Muscle of leg (tissue), 11 donors: ENCODE results near the gene SLC7A9. TPM values are rescaled to one million over a fixed set of nuclear protein-coding genes. Genes with fewer than 3 reads are reported as not detected.
"Not testable (repeated sequence)": the region's sequence is repeated elsewhere in the genome, so short reads cannot be mapped to it uniquely, and the experiment has no call there.

ENCODE experiments used
- DNase-seq: peaks from one replicate; pipeline ENCODE4 v3.0.0; 2013
- H3K27ac ChIP-seq: one replicate; pipeline ENCODE4 v1.5.1; 2013; ENCODE audit warnings: mild to moderate bottlenecking, low read length, control low read depth
- H3K27me3 ChIP-seq: one replicate; pipeline ENCODE4 v1.6.1; 2013; ENCODE audit warnings: low read length; ENCODE audit not compliant: control insufficient read depth, insufficient read depth
- H3K36me3 ChIP-seq: one replicate; pipeline ENCODE4 v1.6.1; 2013; ENCODE audit warnings: low read length; ENCODE audit not compliant: control insufficient read depth, insufficient read depth
- H3K4me1 ChIP-seq: one replicate; pipeline ENCODE4 v1.6.1; 2013; ENCODE audit warnings: low read length; ENCODE audit not compliant: control insufficient read depth, insufficient read depth
- H3K4me3 ChIP-seq: one replicate; pipeline ENCODE4 v1.5.1; 2013; ENCODE audit warnings: low read length, control low read depth
- H3K9me3 ChIP-seq: replicated peaks from 2 replicates; pipeline ENCODE4 v1.6.1; 2013; ENCODE audit warnings: low read depth, low read length; ENCODE audit not compliant: control insufficient read depth
- WGBS: methylation state at CpG from one replicate; pipeline ENCODE4 v1.1.5; 2013; ENCODE audit warnings: missing lambda C conversion rate; ENCODE audit not compliant: insufficient coverage; 5-methylcytosine and 5-hydroxymethylcytosine counted together
- polyA plus RNA-seq, 8 donors: library from polyadenylated mRNA; unstranded; fragments of 120-200 nt; gene quantifications; one replicate each; pipeline versions ENCODE4 v1.2.1 to v1.2.3, GENCODE V29; 2013; ENCODE audit warnings: inconsistent platforms in 1 of 8, low replicate concordance in 1 of 8; ENCODE audit not compliant: insufficient read length in 8 of 8, insufficient read depth in 1 of 8
- total RNA-seq: library from RNA; stranded (reverse); fragments of 120-200 nt; gene quantifications from one replicate; pipeline ENCODE4 v1.2.4, GENCODE V29; 2013

SLC7A9 gene
- total and polyA plus RNA-seq, 9 donors = 0.18 to 2.1 (median 0.38) TPM

- Histone ChIP-seq H3K36me3 (peaks cover 11% of the 10 kb centered on the region), H3K27me3 (no peaks in the 10 kb centered on the region), H3K4me1 (no peaks in the 10 kb centered on the region), H3K9me3 (no peaks in the 10 kb centered on the region), H3K27ac (no peak overlapping the region), H3K4me3 (no peak overlapping the region)
- 98% methylated on average over 6 of the region's 9 CpGs for WGBS
- DNase-seq = no peak
Observed at GRCh38 chr19:32874605-32875004, 5.0 kb upstream of the SLC7A9 start.

GRCh38 chr19:32873247-32873959 is 3.8 kb upstream of the SLC7A9 start:
- H3K27ac ChIP-seq = no peak overlapping the region
- 100% methylated on average over 1 of the region's 18 CpGs for WGBS
- H3K27me3 ChIP-seq = no peaks in the 10 kb centered on the region
- H3K9me3 ChIP-seq = no peaks in the 10 kb centered on the region
- no peak for DNase-seq
- no peak overlapping the region for H3K4me3 ChIP-seq
- H3K36me3 ChIP-seq = peaks cover 5% of the 10 kb centered on the region
- no peaks in the 10 kb centered on the region for H3K4me1 ChIP-seq

GRCh38 chr19:32872391-32872790 is 2.8 kb upstream of the SLC7A9 start:
- no peaks in the 10 kb centered on the region for H3K4me1 ChIP-seq
- no peak for DNase-seq
- H3K4me3 ChIP-seq = no peak overlapping the region
- H3K27me3 ChIP-seq = no peaks in the 10 kb centered on the region
- H3K9me3 ChIP-seq = no peaks in the 10 kb centered on the region
- no peak overlapping the region for H3K27ac ChIP-seq
- no peaks in the 10 kb centered on the region for H3K36me3 ChIP-seq
- WGBS = no CpG with 5 or more reads among the region's 3 CpGs

- no peaks in the 10 kb centered on the region for H3K9me3 ChIP-seq
- no peak overlapping the region for H3K4me3 ChIP-seq
- no peaks in the 10 kb centered on the region for H3K27me3 ChIP-seq
- 83% methylated on average over 11 of the region's 12 CpGs for WGBS
- H3K4me1 ChIP-seq = peaks cover 11% of the 10 kb centered on the region
- no peak for DNase-seq
- H3K36me3 ChIP-seq = no peaks in the 10 kb centered on the region
- H3K27ac ChIP-seq = no peak overlapping the region
Observed at GRCh38 chr19:32870981-32871451, 1.4 kb upstream of the SLC7A9 start.

GRCh38 chr19:32869966-32870573 is 503 bp upstream of the SLC7A9 start:
- Histone ChIP-seq H3K9me3 (no peaks in the 10 kb centered on the region), H3K4me1 (peaks cover 16% of the 10 kb centered on the region), H3K27me3 (no peaks in the 10 kb centered on the region), H3K4me3 (no peak overlapping the region), H3K36me3 (no peaks in the 10 kb centered on the region), H3K27ac (no peak overlapping the region)
- DNase-seq = no peak
- WGBS = 63% methylated on average over 17 of the region's 18 CpGs

GRCh38 chr19:32868206-32868950 is 1.2 kb downstream of the SLC7A9 start:
- Histone ChIP-seq H3K27me3 (no peaks in the 10 kb centered on the region), H3K4me3 (no peak overlapping the region), H3K4me1 (peaks cover 16% of the 10 kb centered on the region), H3K9me3 (no peaks in the 10 kb centered on the region), H3K27ac (no peak overlapping the region), H3K36me3 (no peaks in the 10 kb centered on the region)
- DNase-seq = no peak
- 79% methylated on average over 12 of the region's 19 CpGs for WGBS

- not testable (repeated sequence) for H3K36me3 ChIP-seq, H3K27ac ChIP-seq, H3K27me3 ChIP-seq, H3K9me3 ChIP-seq, H3K4me3 ChIP-seq, DNase-seq
- 80% methylated on average over 7 of the region's 9 CpGs for WGBS
- H3K4me1 ChIP-seq = peaks cover 16% of the 10 kb centered on the region
Observed at GRCh38 chr19:32867436-32867835, 2.1 kb downstream of the SLC7A9 start.

GRCh38 chr19:32866564-32867265 is 2.9 kb downstream of the SLC7A9 start:
- 68% methylated on average over 10 of the region's 12 CpGs for WGBS

GRCh38 chr19:32866061-32866460 is 3.5 kb downstream of the SLC7A9 start:
- no peaks in the 10 kb centered on the region for H3K27me3 ChIP-seq
- H3K4me3 ChIP-seq = no peak overlapping the region
- H3K36me3 ChIP-seq = no peaks in the 10 kb centered on the region
- H3K4me1 ChIP-seq = peaks cover 16% of the 10 kb centered on the region
- DNase-seq = no peak
- 95% methylated on average over 7 of the region's 7 CpGs for WGBS
- H3K9me3 ChIP-seq = no peaks in the 10 kb centered on the region
- no peak overlapping the region for H3K27ac ChIP-seq

More at GRCh38 chr19:32866564-32867265, 2.9 kb downstream of the SLC7A9 start:
- Histone ChIP-seq H3K27ac (peak overlapping the region; percentile 13), H3K36me3 (no peaks in the 10 kb centered on the region), H3K4me1 (peaks cover 16% of the 10 kb centered on the region), H3K4me3 (no peak overlapping the region), H3K9me3 (no peaks in the 10 kb centered on the region), H3K27me3 (no peaks in the 10 kb centered on the region)
- DNase-seq = peak; percentile 57

GRCh38 chr19:32865326-32865725 is 4.2 kb downstream of the SLC7A9 start:
- no peak overlapping the region for H3K4me3 ChIP-seq
- DNase-seq = peak; percentile 22
- no peak overlapping the region for H3K27ac ChIP-seq
- 52% methylated on average over 5 of the region's 6 CpGs for WGBS
- no peaks in the 10 kb centered on the region for H3K9me3 ChIP-seq
- H3K36me3 ChIP-seq = no peaks in the 10 kb centered on the region
- H3K27me3 ChIP-seq = no peaks in the 10 kb centered on the region
- H3K4me1 ChIP-seq = peaks cover 16% of the 10 kb centered on the region
